Measurements from ENCODE around the gene JAK2. TPM values are rescaled to one million over a fixed set of nuclear protein-coding genes. Genes with fewer than 3 reads are reported as not detected.

JAK2 gene
- 10 to 100 TPM in 1 of 2 donors, 1 to 10 TPM in 1; 7.6 to 21.6 TPM for total RNA-seq

GRCh38 chr9:4984621-4985385 is at the start of gene JAK2:
Gene JAK2, plus strand, starts transcription at chr9:4985272. Its CDS starts 36,716 bp downstream, at chr9:5021988.
- Histone ChIP-seq H3K36me3 (no peaks in the 10 kb centered on the region), H3K4me3 (peak within 1 kb of the TSS; percentile 75 to 92), H3K9me3 (no peaks in the 10 kb centered on the region), H3K27ac (peak within 1 kb of the TSS; percentile 99 to 100), H3K4me1 (peaks cover 0 to 35% of the 10 kb centered on the region in 2 donors), H3K27me3 (no peaks in the 10 kb centered on the region)
- peak; percentile 91 for DNase-seq (ENCODE audit: low spot score)
- peak in 1 of 2 donors; percentile 56 for TF ChIP-seq CTCF (IDR thresholded peaks at IDR 0.05)

- H3K4me1 ChIP-seq = peaks cover 0 to 22% of the 10 kb centered on the region in 2 donors
These were observed 48.8 kb upstream of the JAK2 start for GRCh38 chr9:4936277-4936676.

GRCh38 chr9:4936823-4937222 is 48.2 kb upstream of the JAK2 start:
- DNase-seq (ENCODE audit: low spot score) = no peak
- Histone ChIP-seq H3K27ac (no peak overlapping the region), H3K4me1 (peaks cover 0 to 22% of the 10 kb centered on the region in 2 donors), H3K9me3 (no peaks in the 10 kb centered on the region), H3K36me3 (no peaks in the 10 kb centered on the region), H3K4me3 (no peak overlapping the region), H3K27me3 (no peaks in the 10 kb centered on the region)
- TF ChIP-seq CTCF (IDR thresholded peaks at IDR 0.05) = no peak

More at GRCh38 chr9:4936277-4936676, 48.8 kb upstream of the JAK2 start:
- TF ChIP-seq CTCF (IDR thresholded peaks at IDR 0.05) = no peak
- Histone ChIP-seq H3K9me3 (no peaks in the 10 kb centered on the region), H3K4me3 (no peak overlapping the region), H3K27me3 (no peaks in the 10 kb centered on the region), H3K27ac (no peak overlapping the region), H3K36me3 (no peaks in the 10 kb centered on the region)
- no peak for DNase-seq (ENCODE audit: low spot score)

GRCh38 chr9:4937446-4937845 is 47.6 kb upstream of the JAK2 start:
- H3K36me3 ChIP-seq = no peaks in the 10 kb centered on the region

GRCh38 chr9:4938496-4938895 is 46.6 kb upstream of the JAK2 start:
- Histone ChIP-seq H3K27me3 (no peaks in the 10 kb centered on the region), H3K4me1 (peaks cover 0 to 25% of the 10 kb centered on the region in 2 donors), H3K36me3 (no peaks in the 10 kb centered on the region), H3K27ac (no peak overlapping the region), H3K9me3 (no peaks in the 10 kb centered on the region), H3K4me3 (no peak overlapping the region)
- DNase-seq (ENCODE audit: low spot score) = no peak
- no peak for TF ChIP-seq CTCF (IDR thresholded peaks at IDR 0.05)

More at GRCh38 chr9:4937446-4937845, 47.6 kb upstream of the JAK2 start:
- H3K9me3 ChIP-seq = no peaks in the 10 kb centered on the region
- H3K4me3 ChIP-seq = no peak overlapping the region
- peaks cover 0 to 22% of the 10 kb centered on the region in 2 donors for H3K4me1 ChIP-seq
- no peaks in the 10 kb centered on the region for H3K27me3 ChIP-seq
- no peak for TF ChIP-seq CTCF (IDR thresholded peaks at IDR 0.05)
- H3K27ac ChIP-seq = no peak overlapping the region
- no peak for DNase-seq (ENCODE audit: low spot score)

All from right atrium auricular region (tissue), 2 donors.